ENCODE data around the gene KCNQ1OT1. TPM values are rescaled to one million over a fixed set of nuclear protein-coding genes. Genes with fewer than 3 reads are reported as not detected.

Gene KCNQ1OT1
- total RNA-seq, 1 donor from 2014 or later, result 3.4 TPM

DNA sequence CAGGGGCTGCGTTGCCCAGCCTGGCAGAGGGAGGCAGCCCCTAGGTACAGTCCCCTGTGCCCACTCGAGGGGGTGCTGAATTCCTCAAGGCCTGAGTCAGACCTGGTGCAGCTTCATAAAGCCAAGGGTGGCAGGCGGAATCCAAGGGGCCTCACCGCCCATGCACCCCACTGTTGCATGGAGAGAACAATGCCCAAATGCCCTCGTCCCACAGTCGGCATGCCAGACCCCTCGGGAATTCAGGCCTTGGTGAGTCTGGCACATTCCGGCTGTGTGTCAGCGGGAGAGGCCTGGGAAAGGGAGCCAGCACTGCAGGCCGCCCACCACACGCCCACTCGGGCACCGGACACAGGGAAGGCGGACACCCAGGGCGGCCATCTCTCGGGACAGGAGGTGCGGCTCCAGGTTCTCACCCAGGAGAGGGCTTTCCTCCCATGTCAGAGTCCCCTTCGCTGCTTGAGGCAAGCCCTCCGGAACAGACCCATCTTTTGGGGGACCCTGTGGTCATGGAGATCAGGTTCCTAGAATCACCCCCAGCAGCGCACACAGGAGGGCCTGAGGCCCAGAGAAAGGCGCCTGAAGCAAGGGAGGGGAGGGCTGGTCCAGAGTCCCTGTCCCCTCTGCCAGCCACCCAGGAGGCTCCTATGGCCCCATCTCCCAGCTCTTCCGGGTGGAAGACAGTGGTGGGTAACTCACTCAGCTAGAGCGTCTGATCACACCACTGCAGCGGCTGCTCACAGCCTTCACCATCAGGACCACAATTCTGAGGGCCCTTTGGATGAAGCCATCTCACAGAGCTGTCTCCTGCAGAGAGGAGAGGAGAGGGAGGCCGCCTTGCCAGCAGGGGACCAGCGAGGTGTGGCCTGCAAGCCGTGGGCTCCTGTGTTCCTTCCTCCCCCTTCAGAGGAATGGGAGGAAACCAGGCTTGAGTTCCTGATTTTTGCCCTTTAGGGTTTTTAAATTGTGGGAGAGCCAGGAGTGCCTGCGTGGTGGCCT lies 31.6 kb upstream of the KCNQ1OT1 start:
- no peak for DNase-seq (ENCODE audit: extremely low spot score in 2 of 2)
- TF ChIP-seq POLR2AphosphoS5 (IDR thresholded peaks at IDR 0.05; ENCODE audit: insufficient read depth in 1 of 2, low read depth in 1 of 2) (no peak), POLR2A (IDR thresholded peaks at IDR 0.05) (no peak)
- TF ChIP-seq, protein P1, sequence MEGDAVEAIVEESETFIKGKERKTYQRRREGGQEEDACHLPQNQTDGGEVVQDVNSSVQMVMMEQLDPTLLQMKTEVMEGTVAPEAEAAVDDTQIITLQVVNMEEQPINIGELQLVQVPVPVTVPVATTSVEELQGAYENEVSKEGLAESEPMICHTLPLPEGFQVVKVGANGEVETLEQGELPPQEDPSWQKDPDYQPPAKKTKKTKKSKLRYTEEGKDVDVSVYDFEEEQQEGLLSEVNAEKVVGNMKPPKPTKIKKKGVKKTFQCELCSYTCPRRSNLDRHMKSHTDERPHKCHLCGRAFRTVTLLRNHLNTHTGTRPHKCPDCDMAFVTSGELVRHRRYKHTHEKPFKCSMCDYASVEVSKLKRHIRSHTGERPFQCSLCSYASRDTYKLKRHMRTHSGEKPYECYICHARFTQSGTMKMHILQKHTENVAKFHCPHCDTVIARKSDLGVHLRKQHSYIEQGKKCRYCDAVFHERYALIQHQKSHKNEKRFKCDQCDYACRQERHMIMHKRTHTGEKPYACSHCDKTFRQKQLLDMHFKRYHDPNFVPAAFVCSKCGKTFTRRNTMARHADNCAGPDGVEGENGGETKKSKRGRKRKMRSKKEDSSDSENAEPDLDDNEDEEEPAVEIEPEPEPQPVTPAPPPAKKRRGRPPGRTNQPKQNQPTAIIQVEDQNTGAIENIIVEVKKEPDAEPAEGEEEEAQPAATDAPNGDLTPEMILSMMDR (IDR thresholded peaks at IDR 0.05), result no peak
- intact Hi-C loops (cut with DNase I), result no loop called here
- Histone ChIP-seq H3K4me3 (no peak overlapping the region), H3K36me3 (no peaks in the 10 kb centered on the region), H3K4me1 (peaks cover 4% of the 10 kb centered on the region), H3K9me3 (no peaks in the 10 kb centered on the region), H3K27me3 (no peaks in the 10 kb centered on the region), H3K27ac (no peak overlapping the region)

DNA sequence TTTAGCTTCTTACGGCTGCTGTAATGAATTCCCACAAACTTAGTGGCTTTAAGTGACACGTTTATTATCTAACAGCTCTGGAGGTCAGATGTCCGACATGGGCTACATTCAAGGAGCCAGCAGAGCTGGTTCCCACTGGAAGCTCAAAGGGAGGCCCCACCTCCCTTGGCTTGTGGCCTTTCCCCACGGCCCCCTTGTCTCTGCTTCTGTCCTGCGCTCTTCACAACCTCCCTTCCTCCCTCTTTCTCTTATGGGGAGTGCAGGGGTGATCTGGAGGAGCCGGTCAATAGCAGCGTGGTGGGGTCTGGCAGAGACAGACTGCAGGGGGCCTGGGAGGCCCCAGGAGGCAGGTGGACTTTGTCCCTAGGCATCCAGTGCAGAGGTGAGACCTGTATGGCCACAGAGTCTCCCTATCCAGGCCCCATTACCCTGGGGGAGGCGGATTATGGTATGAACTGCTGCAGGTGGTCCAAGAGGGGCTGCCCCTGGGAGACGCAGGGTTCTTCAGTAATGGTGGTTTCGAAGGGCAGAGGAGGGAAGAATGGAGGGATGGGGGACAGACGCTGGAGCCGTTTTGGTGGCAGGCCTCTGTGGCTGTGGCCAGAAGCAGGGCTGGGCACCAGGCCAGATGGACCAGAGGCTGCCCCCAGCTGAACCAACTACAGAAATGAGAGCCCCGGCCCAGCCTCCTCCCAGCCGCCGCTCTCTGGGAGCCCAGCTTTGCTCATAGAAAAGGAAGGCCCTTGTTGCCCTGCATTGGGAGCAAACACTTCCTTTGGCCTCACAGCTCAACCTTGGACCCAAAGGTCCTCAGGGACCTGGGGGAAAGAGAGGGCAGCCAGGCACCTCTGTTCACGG lies 30.7 kb upstream of the KCNQ1OT1 start:
- Histone ChIP-seq H3K9me3 (no peaks in the 10 kb centered on the region), H3K27ac (no peak overlapping the region), H3K4me1 (peaks cover 13% of the 10 kb centered on the region), H3K4me3 (no peak overlapping the region), H3K36me3 (no peaks in the 10 kb centered on the region), H3K27me3 (no peaks in the 10 kb centered on the region)
- intact Hi-C loops (cut with DNase I), result no loop called here
- no peak for DNase-seq (ENCODE audit: extremely low spot score in 2 of 2)
- TF ChIP-seq POLR2AphosphoS5 (IDR thresholded peaks at IDR 0.05; ENCODE audit: insufficient read depth in 1 of 2, low read depth in 1 of 2) (no peak), POLR2A (IDR thresholded peaks at IDR 0.05) (no peak)
- TF ChIP-seq, protein P1 (IDR thresholded peaks at IDR 0.05), result no peak

DNA sequence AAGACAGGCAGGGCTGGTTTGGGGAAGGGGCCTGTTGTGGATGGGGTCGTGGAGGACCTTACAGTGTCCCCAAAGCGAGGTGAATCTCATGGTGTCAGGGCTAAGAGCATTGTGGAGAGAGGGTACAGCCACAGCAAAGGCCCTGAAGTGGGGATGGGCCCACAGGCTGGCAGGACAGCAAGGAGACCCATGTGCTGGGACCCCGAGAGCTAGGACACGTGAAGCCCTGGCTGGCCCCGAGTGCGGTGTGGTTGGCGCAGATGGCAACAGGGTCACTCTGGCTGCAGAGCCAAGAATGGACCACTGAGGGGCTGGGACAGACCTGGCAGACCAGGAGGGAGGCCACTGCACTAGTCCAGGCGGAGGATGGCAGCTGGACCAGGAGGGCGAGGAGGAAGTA lies 30.0 kb upstream of the KCNQ1OT1 start:
- H3K27ac ChIP-seq, result no peak overlapping the region
- intact Hi-C loops (cut with DNase I), result no loop called here
- H3K9me3 ChIP-seq, result no peaks in the 10 kb centered on the region
- no peaks in the 10 kb centered on the region for H3K27me3 ChIP-seq
- no peak for DNase-seq (ENCODE audit: extremely low spot score in 2 of 2)
- TF ChIP-seq POLR2AphosphoS5 (IDR thresholded peaks at IDR 0.05; ENCODE audit: insufficient read depth in 1 of 2, low read depth in 1 of 2), result no peak
- no peak for TF ChIP-seq POLR2A (IDR thresholded peaks at IDR 0.05)
- TF ChIP-seq, protein P1 (IDR thresholded peaks at IDR 0.05), result no peak
- H3K36me3 ChIP-seq, result no peaks in the 10 kb centered on the region
- no peak overlapping the region for H3K4me3 ChIP-seq
- peaks cover 20% of the 10 kb centered on the region for H3K4me1 ChIP-seq

DNA sequence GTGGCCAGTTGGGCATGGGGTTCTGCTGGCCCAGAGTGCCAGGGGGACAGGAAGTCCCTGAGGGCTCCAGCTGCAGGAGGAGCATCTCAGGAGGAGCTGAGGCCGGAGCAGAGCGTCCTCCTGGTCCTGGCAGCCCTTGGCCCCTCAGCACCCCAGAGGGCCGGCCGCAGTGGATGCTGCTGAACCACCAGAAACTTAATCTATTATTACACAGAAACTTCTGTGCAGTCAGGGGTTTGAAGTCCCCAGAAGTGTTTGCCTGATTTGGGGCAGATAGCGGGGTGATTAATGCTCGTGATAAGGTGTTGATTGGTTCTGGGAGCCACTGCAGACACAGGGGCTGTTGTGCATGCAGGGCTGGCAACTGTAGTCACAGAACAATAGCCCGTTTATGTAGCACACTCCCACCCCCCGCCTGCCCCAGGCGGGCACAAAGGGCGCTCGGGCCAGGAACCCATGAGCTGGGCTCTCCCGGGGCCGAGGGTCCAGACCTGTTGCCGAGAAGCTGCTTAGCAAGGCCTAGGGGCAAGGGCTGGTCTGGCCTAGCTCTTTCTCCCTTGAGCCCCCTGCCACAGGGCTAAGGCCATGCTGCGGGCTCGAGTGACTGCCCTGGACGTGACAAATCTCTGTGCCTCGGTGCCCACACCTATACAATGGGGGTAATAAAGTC lies 29.0 kb upstream of the KCNQ1OT1 start:
- Histone ChIP-seq H3K36me3 (no peaks in the 10 kb centered on the region), H3K4me1 (peaks cover 20% of the 10 kb centered on the region), H3K9me3 (no peaks in the 10 kb centered on the region), H3K4me3 (no peak overlapping the region), H3K27ac (no peak overlapping the region), H3K27me3 (no peaks in the 10 kb centered on the region)
- no peak for DNase-seq (ENCODE audit: extremely low spot score in 2 of 2)
- intact Hi-C loops (cut with DNase I), result no loop called here
- TF ChIP-seq POLR2A (IDR thresholded peaks at IDR 0.05) (no peak), POLR2AphosphoS5 (IDR thresholded peaks at IDR 0.05; ENCODE audit: insufficient read depth in 1 of 2, low read depth in 1 of 2) (no peak)
- TF ChIP-seq, protein P1 (IDR thresholded peaks at IDR 0.05), result no peak
